ENCODE measurements around the gene EML3.
"Not testable (repeated sequence)": the region's sequence is repeated elsewhere in the genome, so short reads cannot be mapped to it uniquely, and the experiment has no call there.

The EML3 gene

GRCh38 chr11:62621567-62622470 is 9.2 kb upstream of the EML3 start, which contains the start of gene B3GAT3:
Gene B3GAT3 (minus strand): TSS chr11:62621986. CDS start chr11:62621947, 39 bp downstream.
- DNase-seq (ENCODE audit: low read depth): peak; percentile 96

GRCh38 chr11:62621027-62621566 is 8.5 kb upstream of the EML3 start:
- DNase-seq (ENCODE audit: low read depth): no peak

- not testable (repeated sequence) for DNase-seq (ENCODE audit: low read depth)
Measured at GRCh38 chr11:62616957-62617356, 4.4 kb upstream of the EML3 start.

- no peak for DNase-seq (ENCODE audit: low read depth)
Measured at GRCh38 chr11:62615521-62615920, 2.9 kb upstream of the EML3 start.

GRCh38 chr11:62614275-62614674 is 1.7 kb upstream of the EML3 start:
- DNase-seq (ENCODE audit: low read depth): no peak

- DNase-seq (ENCODE audit: low read depth): no peak
Measured at GRCh38 chr11:62613291-62613778, 760 bp upstream of the EML3 start.

GRCh38 chr11:62611705-62612365 is 740 bp downstream of the EML3 start:
- DNase-seq (ENCODE audit: low read depth): no peak

- DNase-seq (ENCODE audit: low read depth): no peak
Measured at GRCh38 chr11:62610814-62611704, 1.5 kb downstream of the EML3 start.

GRCh38 chr11:62610403-62610802 is 2.2 kb downstream of the EML3 start:
- no peak for DNase-seq (ENCODE audit: low read depth)

GRCh38 chr11:62608776-62609175 is 3.8 kb downstream of the EML3 start:
- no peak for DNase-seq (ENCODE audit: low read depth)

GRCh38 chr11:62607714-62608113 is 4.9 kb downstream of the EML3 start:
- DNase-seq (ENCODE audit: low read depth): no peak

- no peak for DNase-seq (ENCODE audit: low read depth)
Measured at GRCh38 chr11:62605902-62606301, 6.7 kb downstream of the EML3 start.

- DNase-seq (ENCODE audit: low read depth): no peak
Measured at GRCh38 chr11:62605467-62605866, 7.1 kb downstream of the EML3 start.

GRCh38 chr11:62604460-62605120 is 8.0 kb downstream of the EML3 start:
- DNase-seq (ENCODE audit: low read depth): no peak

GRCh38 chr11:62603776-62604299 is 8.7 kb downstream of the EML3 start:
- DNase-seq (ENCODE audit: low read depth): no peak

GRCh38 chr11:62603072-62603408 is 9.5 kb downstream of the EML3 start:
- DNase-seq (ENCODE audit: low read depth): no peak

GRCh38 chr11:62602141-62603071 is 10.2 kb downstream of the EML3 start:
- DNase-seq (ENCODE audit: low read depth): no peak

- DNase-seq (ENCODE audit: low read depth): peak; percentile 99
Measured at GRCh38 chr11:62601372-62602140, 11.0 kb downstream of the EML3 start, which contains the start of gene MTA2. Gene MTA2 (minus strand): TSS chr11:62601865. CDS start chr11:62601450, 415 bp downstream.

GRCh38 chr11:62601122-62601371 is 11.5 kb downstream of the EML3 start:
- no peak for DNase-seq (ENCODE audit: low read depth)
